MM.1S (cell line): Measurements from ENCODE around the gene FOS.

ENCODE experiments used
- DNase-seq: peaks from one replicate; pipeline ENCODE4 v3.0.0-alpha.2; 2015
- H2AFZ ChIP-seq: fragments of 300-600 bp; sonication (generic); 2 replicates; pipeline ENCODE4 v1.6.0; 2016; ENCODE audit warnings: antibody characterized with exemption, low read length
- H3F3A ChIP-seq: fragments of 300-600 bp; sonication (generic); 2 replicates; pipeline ENCODE4 v1.6.1; 2016; ENCODE audit warnings: mild to moderate bottlenecking, antibody characterized with exemption, low read length, moderate library complexity, mixed read lengths; ENCODE audit not compliant: insufficient read depth
- H3K27ac ChIP-seq: fragments of 300-600 bp; sonication (generic); 2 replicates; pipeline ENCODE4 v1.5.1; 2016; ENCODE audit warnings: mild to moderate bottlenecking, low read length
- H3K27me3 ChIP-seq: fragments of 300-600 bp; sonication (generic); replicated peaks from 2 replicates; pipeline ENCODE4 v1.6.0; 2016; ENCODE audit warnings: low read length; ENCODE audit not compliant: insufficient read depth
- H3K36me3 ChIP-seq: fragments of 300-600 bp; sonication (generic); replicated peaks from 2 replicates; pipeline ENCODE4 v1.6.1; 2016; ENCODE audit warnings: mild to moderate bottlenecking, low read length, mixed read lengths; ENCODE audit not compliant: insufficient read depth
- H3K4me1 ChIP-seq: fragments of 300-600 bp; sonication (generic); 2 replicates; pipeline ENCODE4 v1.6.1; 2016; ENCODE audit warnings: low read length, mixed read lengths
- H3K4me2 ChIP-seq: fragments of 300-600 bp; sonication (generic); 2 replicates; pipeline ENCODE4 v1.6.0; 2016; ENCODE audit warnings: low read depth, low read length
- H3K4me3 ChIP-seq: fragments of 300-600 bp; sonication (generic); 2 replicates; pipeline ENCODE4 v1.5.1; 2016; ENCODE audit warnings: low read length, mixed read lengths
- H3K79me2 ChIP-seq: fragments of 300-600 bp; sonication (generic); 2 replicates; pipeline ENCODE4 v1.6.1; 2016; ENCODE audit warnings: mixed run types, low read length, mixed read lengths
- H3K9ac ChIP-seq: fragments of 300-600 bp; sonication (generic); 2 replicates; pipeline ENCODE4 v1.6.1; 2016; ENCODE audit warnings: low read length, mixed read lengths
- H3K9me2 ChIP-seq: fragments of 300-600 bp; sonication (generic); replicated peaks from 2 replicates; pipeline ENCODE4 v1.6.1; 2016; ENCODE audit warnings: mild to moderate bottlenecking, low read length, mixed read lengths; ENCODE audit not compliant: insufficient read depth
- H3K9me3 ChIP-seq: fragments of 300-600 bp; sonication (generic); replicated peaks from 2 replicates; pipeline ENCODE4 v1.6.1; 2016; ENCODE audit warnings: mild to moderate bottlenecking, low read length, mixed read lengths; ENCODE audit not compliant: insufficient read depth
- H4K20me1 ChIP-seq: fragments of 300-600 bp; sonication (generic); 2 replicates; pipeline ENCODE4 v1.6.1; 2016; ENCODE audit warnings: mild to moderate bottlenecking, low read length, moderate library complexity, mixed read lengths; ENCODE audit not compliant: insufficient read depth
- CTCF ChIP-seq: fragments of 300-600 bp; sonication (generic); IDR thresholded peaks from 2 replicates; pipeline ENCODE4 v1.5.1; 2016; ENCODE audit warnings: antibody characterized with exemption, low read length, mixed read lengths
- EZH2 ChIP-seq: fragments of 300-600 bp; sonication (generic); optimal IDR thresholded peaks from 2 replicates; pipeline ENCODE3; 2017; ENCODE audit warnings: low read depth, mild to moderate bottlenecking, antibody characterized with exemption, low read length, mixed read lengths
- EZH2phosphoT487 ChIP-seq: fragments of 300-600 bp; sonication (generic); IDR thresholded peaks from 2 replicates; pipeline ENCODE4 v1.6.1; 2018; ENCODE audit warnings: antibody characterized with exemption, low read length

FOS gene

GRCh38 chr14:75311356-75311755 lies 32.7 kb downstream of the FOS start:
- H3K4me1 ChIP-seq = no peaks in the 10 kb centered on the region
- H3K27ac ChIP-seq = no peak overlapping the region
- no peaks in the 10 kb centered on the region for H3K27me3 ChIP-seq
- no peak for TF ChIP-seq EZH2phosphoT487
- TF ChIP-seq CTCF = no peak
- no peak for TF ChIP-seq EZH2
- no peaks in the 10 kb centered on the region for H3K36me3 ChIP-seq
- no peak overlapping the region for H3K9ac ChIP-seq
- H3K9me2 ChIP-seq = no peaks in the 10 kb centered on the region
- no peak overlapping the region for H3K4me2 ChIP-seq
- DNase-seq = no peak
- H3F3A ChIP-seq = no peaks in the 10 kb centered on the region
- no peaks in the 10 kb centered on the region for H3K9me3 ChIP-seq
- no peaks in the 10 kb centered on the region for H4K20me1 ChIP-seq
- H2AFZ ChIP-seq = no peak overlapping the region
- H3K4me3 ChIP-seq = no peak overlapping the region
- no peaks in the 10 kb centered on the region for H3K79me2 ChIP-seq

GRCh38 chr14:75312341-75312740 lies 33.7 kb downstream of the FOS start:
- no peak for DNase-seq
- no peaks in the 10 kb centered on the region for H3K79me2 ChIP-seq
- H3K36me3 ChIP-seq = no peaks in the 10 kb centered on the region
- no peaks in the 10 kb centered on the region for H3F3A ChIP-seq
- no peaks in the 10 kb centered on the region for H3K27me3 ChIP-seq
- H3K9me2 ChIP-seq = no peaks in the 10 kb centered on the region
- no peak overlapping the region for H2AFZ ChIP-seq
- H3K27ac ChIP-seq = no peak overlapping the region
- H3K4me3 ChIP-seq = no peak overlapping the region
- no peaks in the 10 kb centered on the region for H3K4me1 ChIP-seq
- H4K20me1 ChIP-seq = no peaks in the 10 kb centered on the region
- H3K9me3 ChIP-seq = no peaks in the 10 kb centered on the region
- TF ChIP-seq CTCF = no peak
- TF ChIP-seq EZH2 = no peak
- no peak for TF ChIP-seq EZH2phosphoT487
- no peak overlapping the region for H3K4me2 ChIP-seq
- H3K9ac ChIP-seq = no peak overlapping the region

GRCh38 chr14:75313294-75313693 lies 34.7 kb downstream of the FOS start:
- Histone ChIP-seq H3K9me2 (no peaks in the 10 kb centered on the region), H3K27me3 (no peaks in the 10 kb centered on the region), H3F3A (no peaks in the 10 kb centered on the region), H2AFZ (no peak overlapping the region), H3K9ac (no peak overlapping the region), H3K79me2 (no peaks in the 10 kb centered on the region), H3K4me2 (no peak overlapping the region), H3K4me3 (no peak overlapping the region), H3K36me3 (no peaks in the 10 kb centered on the region), H4K20me1 (no peaks in the 10 kb centered on the region), H3K9me3 (no peaks in the 10 kb centered on the region), H3K27ac (no peak overlapping the region), H3K4me1 (no peaks in the 10 kb centered on the region)
- DNase-seq = no peak
- TF ChIP-seq EZH2phosphoT487 (no peak), EZH2 (no peak), CTCF (no peak)

- no peak overlapping the region for H3K27ac ChIP-seq
- no peaks in the 10 kb centered on the region for H3K79me2 ChIP-seq
- no peak overlapping the region for H2AFZ ChIP-seq
- DNase-seq = no peak
- no peaks in the 10 kb centered on the region for H3F3A ChIP-seq
- H4K20me1 ChIP-seq = no peaks in the 10 kb centered on the region
- no peaks in the 10 kb centered on the region for H3K9me3 ChIP-seq
- H3K9me2 ChIP-seq = no peaks in the 10 kb centered on the region
- H3K9ac ChIP-seq = no peak overlapping the region
- H3K4me1 ChIP-seq = no peaks in the 10 kb centered on the region
- H3K4me3 ChIP-seq = no peak overlapping the region
- no peak for TF ChIP-seq EZH2
- TF ChIP-seq EZH2phosphoT487 = no peak
- no peak for TF ChIP-seq CTCF
- no peak overlapping the region for H3K4me2 ChIP-seq
- no peaks in the 10 kb centered on the region for H3K27me3 ChIP-seq
- H3K36me3 ChIP-seq = no peaks in the 10 kb centered on the region
Observed at GRCh38 chr14:75315144-75315543, 36.5 kb downstream of the FOS start.
